HUDEP-2 (cell line): ENCODE results near the gene PREB.

ENCODE experiments used
- DNase-seq, 76 experiments: peaks; one replicate each; lab custom pipeline; 2025; ENCODE audit not compliant: unreplicated experiment in 76 of 76; lab: John Stamatoyannopoulos, UW

Gene PREB

GRCh38 chr2:27152796-27153464 is 18.5 kb upstream of the PREB start:
- no peak for DNase-seq

- DNase-seq, result no peak
Measured at GRCh38 chr2:27152102-27152795, 17.8 kb upstream of the PREB start.

DNA sequence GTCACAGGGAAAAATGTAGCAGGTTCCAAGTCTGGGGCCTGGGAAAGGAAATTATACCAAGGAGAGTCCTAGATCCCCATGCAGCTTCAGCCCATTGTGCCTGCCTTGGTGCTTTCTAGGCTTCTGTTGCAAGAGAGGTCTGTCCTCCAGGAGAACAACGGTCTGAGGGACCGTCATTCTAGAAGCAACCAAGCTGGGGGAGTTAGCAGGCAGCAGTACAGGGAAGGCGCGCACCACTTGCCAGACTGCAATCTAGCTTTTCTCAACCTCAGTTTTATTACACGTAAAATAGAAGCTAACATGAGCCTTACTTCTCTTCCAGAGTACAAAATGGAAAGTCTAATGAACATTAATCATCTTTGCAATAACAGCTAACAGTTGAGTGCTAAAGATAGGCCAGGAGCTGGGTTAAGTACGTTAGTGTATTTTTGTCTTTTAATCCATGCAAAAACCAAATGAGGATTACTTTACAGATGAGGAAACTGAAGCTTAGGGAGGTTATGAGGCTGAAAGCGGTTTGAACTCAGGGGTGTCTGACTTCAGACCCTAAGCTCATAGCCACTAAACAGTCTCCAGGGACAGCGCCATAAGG is 16.3 kb upstream of the PREB start:
- no peak for DNase-seq

DNA sequence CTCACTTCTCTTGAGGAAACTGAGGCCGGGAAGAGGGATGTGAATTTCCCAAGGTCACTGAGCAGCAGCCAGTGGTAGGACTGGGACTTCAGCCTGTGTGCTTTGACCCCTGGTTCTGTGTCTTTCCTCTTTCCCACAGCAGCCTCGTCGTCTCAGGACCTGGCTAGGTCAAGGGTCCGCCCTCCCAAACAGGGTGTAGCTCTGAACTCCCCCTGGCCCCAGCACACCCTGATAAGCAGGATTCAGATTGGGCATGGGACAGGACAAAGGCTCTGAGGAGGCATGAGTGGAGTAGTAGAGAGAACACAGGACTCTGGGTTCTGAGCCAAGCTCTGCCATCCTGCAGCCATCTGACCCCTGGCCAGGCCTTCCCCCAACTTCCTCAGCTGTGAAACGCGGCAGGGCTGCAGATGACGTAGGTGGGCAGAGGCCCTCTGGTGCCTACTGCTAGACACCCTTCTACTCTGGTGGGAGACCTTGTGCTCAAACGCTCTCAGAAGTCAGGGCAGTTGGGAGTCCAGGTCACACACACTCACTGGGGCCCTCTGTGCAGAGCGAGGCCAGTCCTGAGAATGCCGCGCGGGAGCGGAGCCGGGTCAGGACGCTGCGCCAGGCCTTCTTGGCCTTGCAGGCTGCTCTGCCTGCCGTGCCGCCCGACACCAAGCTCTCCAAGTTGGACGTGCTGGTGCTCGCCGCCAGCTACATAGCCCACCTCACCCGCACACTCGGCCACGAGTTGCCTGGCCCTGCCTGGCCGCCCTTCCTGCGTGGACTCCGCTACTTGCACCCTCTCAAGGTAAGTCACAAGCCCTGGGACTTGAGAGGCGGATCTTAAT is 15.4 kb upstream of the PREB start:
- DNase-seq, result no peak

- DNase-seq, result no peak
Measured at GRCh38 chr2:27148801-27149439, 14.5 kb upstream of the PREB start, which contains the start of gene TCF23. Gene TCF23 (plus strand): TSS chr2:27149004. CDS start chr2:27149134, 130 bp downstream.

GRCh38 chr2:27147935-27148334 is 13.5 kb upstream of the PREB start:
- no peak for DNase-seq

GRCh38 chr2:27145682-27146081 is 11.2 kb upstream of the PREB start:
- DNase-seq, result no peak

- no peak for DNase-seq
Measured at GRCh38 chr2:27143285-27143684, 8.8 kb upstream of the PREB start.

DNA sequence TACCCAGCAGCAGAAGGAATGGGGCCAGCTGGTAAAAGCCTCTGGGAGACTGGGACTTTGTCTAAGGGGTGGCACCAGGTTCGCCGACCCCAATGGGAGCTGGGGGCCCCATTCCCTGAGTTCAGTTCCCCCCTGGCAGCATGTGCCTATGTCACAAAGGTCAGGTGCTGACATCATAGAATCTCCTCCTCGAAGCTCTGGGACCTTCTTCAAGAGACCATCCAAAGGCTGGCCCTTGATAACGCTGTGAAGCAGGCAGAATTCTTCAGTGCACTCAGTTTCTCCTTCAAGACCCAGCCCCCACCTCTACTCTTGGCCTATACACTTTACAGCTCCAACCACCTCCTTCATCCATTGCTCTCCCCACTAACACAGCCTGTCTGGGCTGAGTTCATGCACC is 4.9 kb upstream of the PREB start, which contains the start of gene PRR30:
Gene PRR30, minus strand, starts transcription at position 101 of the 400 bp plus-strand sequence. CDS start 1,081 bp downstream, outside the sequence.
- DNase-seq, result no peak

DNA sequence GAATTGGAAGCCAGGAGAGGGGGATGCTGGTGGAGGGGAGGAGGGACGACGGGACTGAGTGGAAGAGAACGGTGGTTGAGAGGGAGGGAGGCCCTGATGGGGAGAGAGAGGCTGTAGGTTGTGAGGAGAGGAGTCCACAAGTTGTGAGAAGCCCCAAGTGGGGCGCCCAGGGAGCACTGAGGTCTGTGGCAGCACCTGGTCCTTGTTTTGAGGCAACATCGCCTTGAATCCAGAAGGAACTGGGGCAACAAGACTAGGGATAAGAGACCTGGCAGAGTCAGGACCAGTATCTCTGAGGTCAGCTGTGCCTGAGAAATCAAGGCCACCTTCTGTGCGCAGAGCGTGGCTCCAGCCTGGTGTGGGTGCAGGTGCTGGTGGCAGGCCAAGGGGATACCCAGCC is 3.7 kb upstream of the PREB start:
- no peak for DNase-seq

DNA sequence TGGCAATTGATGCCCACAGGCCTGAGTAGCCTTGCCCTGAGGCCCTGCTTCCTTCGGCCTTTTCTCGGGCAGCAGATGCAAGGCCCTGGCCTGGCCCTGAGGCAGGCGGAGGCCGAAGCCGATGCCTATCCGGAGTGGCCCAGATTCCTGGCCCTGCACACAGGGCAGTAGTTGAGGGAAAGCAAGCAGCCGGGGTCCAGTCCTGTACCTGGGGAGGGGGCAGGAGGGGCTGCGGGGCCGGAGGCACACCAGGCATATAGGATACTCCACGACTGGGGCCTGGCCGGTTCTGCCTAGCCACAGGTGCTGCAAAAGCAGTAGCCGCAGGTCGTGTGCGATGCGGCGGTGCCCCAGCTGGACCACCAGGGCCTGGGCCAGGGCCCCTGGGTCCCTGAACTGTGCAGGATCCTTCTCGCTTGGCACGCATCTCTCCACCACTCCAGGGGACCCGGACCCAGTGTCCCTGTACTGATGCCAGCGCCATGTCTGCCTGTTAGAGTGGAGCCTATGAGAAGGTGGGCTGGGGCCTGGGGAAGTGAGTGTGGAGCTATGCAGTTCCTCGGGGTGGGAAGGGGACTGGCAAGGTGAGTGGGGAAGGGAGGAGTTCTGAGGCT is 3.0 kb upstream of the PREB start:
- DNase-seq, result no peak

- no peak for DNase-seq
Measured at GRCh38 chr2:27136751-27137150, 2.3 kb upstream of the PREB start.

DNA sequence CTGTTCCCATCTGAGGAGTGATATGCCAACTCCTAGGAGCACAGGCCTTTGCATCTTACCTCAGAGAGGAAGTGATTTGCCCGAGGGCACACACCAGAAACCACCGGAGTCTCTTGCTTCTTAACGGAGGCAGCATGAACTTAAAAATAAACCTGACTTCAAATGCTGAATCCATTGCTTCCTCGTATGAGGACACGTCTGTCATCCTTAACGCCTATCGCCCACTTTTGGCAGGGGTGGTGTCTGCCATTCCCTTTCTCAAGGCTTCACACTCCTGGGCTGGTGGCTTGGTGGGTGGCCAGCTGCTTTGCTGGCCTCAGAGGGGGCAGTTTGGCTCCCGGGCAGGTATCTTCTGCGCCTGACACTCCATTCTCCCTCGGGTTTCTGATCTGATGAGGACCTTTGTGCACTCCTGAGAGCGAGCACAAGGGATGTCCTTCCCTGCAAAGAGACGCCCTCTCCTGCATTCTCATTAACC is 1.1 kb upstream of the PREB start:
- no peak for DNase-seq

DNA sequence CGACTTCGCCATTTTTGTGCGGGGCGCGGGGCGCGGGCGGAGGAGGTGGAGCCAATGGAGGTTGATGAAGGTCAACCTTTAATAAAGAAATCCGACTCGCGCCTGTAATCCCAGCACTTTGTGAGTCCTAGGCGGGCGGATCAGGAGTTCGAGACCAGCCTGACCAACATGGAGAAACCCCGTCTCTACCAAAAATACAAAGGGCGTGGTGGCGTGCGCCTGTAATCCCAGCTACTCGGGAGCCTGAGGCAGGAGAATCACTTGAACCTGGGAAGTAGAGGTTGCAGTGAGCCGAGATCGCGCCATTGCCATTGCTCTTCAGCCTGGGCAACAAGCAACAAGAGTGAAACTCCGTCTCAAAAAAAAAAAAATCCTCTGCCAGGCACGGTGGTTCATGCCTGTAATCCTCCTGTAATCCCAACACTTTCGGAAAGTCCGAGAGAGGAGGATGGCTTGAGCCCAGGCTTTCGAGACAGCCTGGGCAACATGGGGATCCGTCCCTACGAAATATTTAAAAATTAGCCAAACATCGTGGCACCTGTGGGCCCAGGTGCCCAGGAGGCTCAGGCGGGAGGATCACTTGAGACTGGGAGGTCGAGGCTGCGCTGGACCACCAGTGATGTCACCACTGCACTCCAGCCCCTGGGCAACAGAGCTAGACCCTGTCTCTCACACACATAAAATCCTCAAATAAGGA is 493 bp upstream of the PREB start:
- no peak for DNase-seq

DNA sequence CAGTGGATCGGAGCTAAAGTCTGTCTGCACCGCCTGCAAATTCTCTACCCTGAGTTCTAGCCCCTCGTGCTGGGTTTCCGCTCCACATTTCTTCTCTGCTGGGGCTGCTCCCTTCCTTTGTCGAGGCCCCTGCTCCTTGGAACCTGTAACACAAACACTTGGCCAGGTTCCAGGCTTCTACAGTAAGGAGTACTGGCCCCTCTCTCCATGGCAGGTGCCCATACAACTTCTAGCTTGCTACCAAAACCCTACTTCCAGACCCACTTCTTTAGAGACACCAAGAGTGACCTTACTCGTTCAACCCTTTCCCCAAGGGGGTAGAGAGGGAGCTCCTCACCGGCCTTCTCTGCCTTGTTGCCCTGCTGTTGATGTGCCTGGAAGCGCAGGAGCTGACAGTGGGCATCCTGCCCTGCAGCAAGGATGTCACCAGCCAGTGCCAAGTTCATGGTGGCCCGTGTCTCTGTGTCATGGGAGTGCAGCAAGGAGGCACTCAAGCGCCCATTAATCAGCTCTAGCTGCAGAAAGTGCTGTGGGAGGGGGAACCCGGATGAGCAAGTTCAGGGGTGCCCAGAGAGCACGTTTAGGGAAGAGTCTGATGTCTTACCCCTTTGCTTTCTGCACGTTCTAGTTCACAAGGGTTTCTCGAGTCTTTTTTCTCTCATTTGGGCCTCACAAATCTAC is 1.1 kb downstream of the PREB start:
- DNase-seq, result peak in 15 of 76 experiments; percentile 4 to 26 (median 9)

GRCh38 chr2:27131429-27131828 is 3.0 kb downstream of the PREB start:
- DNase-seq, result no peak

DNA sequence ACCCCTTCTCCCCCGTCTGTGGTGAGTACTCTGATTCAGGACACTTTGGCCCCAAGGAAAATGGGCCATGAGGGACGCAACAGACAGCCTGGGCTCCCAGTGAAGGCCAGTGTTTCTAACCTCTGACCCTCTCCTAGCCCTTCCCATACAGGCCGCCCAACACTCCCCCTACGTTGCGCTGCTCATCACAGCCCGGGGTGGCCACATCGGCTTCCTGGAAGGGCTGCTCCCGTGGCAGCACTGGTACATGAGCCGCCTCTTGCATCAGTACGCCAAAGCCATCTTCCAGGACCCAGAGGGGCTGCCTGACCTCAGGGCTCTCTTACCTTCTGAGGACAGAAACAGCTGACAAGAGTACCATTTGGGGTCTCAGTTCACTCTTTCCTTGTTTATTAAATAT is 4.0 kb downstream of the PREB start:
- DNase-seq, result no peak

DNA sequence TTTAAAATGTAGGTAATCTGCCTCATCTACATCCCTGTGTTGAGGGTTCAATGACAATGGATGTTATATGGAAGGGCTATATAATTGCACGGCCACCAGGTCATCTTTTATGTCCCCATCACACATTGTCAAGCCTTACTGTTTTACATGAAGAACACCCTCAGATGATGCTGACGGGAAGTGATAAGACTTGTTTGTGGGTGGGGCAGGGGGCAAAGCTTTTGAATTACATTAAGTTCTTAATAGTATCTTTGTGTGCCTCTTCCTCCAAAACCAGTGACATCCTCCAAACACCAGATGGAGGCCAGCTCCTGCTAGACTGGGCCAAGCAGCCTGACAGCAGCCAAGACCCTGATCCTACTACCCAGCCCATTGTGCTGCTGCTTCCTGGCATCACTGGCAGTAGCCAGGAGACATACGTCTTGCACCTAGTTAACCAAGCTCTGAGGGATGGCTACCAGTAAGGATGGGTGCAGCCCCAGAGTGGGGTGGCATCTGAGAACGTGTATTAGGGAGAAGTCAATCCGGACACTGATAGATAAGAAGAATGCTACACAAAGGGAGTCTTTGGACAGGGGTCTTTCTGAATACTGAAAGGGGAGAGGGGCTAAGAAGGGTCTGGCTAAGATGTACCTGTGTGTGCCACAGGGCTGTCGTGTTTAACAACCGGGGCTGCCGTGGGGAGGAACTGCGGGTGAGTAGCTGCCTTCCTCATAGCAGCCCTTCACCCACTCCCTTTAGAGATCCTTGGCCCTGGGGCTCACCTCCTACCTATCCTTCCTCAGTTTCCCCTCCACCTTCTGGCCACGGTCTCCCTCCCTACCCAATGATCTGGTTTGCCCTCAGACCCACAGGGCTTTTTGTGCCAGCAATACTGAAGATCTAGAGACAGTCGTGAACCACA is 5.5 kb downstream of the PREB start:
- peak in 1 of 76 experiments; percentile 9 for DNase-seq
